A549 (cell line): ENCODE results near the gene INPP5A.

Experiments
- CBX8 ChIP-seq: fragments of 200-600 bp; sonication (generic); IDR thresholded peaks from 2 replicates; pipeline ENCODE4 v1.6.1; 2016
- CTCF ChIP-seq: fragments of >200 bp; sonication (Bioruptor Twin); formaldehyde crosslinking; IDR thresholded peaks from 3 replicates; pipeline ENCODE4 v1.5.1; 2016
- MAX ChIP-seq: IDR thresholded peaks from 2 replicates; pipeline ENCODE4 v1.6.1; 2012

GRCh38 chr10:132710746-132711612 is 173.4 kb downstream of the INPP5A start:
- TF ChIP-seq CTCF (no peak), CBX8 (no peak), MAX (no peak)
